GM21381 (cell line): ENCODE data around the gene GRM4.
"Not testable (repeated sequence)": the region's sequence is repeated elsewhere in the genome, so short reads cannot be mapped to it uniquely, and the experiment has no call there.

Experiments
- ATAC-seq: cut with Tn5 transposase; IDR thresholded peaks from one replicate; pipeline ENCODE4 v1.9.1; 2021; ENCODE audit warnings: mild to moderate bottlenecking, moderate library complexity; ENCODE audit not compliant: unreplicated experiment

The GRM4 gene

DNA sequence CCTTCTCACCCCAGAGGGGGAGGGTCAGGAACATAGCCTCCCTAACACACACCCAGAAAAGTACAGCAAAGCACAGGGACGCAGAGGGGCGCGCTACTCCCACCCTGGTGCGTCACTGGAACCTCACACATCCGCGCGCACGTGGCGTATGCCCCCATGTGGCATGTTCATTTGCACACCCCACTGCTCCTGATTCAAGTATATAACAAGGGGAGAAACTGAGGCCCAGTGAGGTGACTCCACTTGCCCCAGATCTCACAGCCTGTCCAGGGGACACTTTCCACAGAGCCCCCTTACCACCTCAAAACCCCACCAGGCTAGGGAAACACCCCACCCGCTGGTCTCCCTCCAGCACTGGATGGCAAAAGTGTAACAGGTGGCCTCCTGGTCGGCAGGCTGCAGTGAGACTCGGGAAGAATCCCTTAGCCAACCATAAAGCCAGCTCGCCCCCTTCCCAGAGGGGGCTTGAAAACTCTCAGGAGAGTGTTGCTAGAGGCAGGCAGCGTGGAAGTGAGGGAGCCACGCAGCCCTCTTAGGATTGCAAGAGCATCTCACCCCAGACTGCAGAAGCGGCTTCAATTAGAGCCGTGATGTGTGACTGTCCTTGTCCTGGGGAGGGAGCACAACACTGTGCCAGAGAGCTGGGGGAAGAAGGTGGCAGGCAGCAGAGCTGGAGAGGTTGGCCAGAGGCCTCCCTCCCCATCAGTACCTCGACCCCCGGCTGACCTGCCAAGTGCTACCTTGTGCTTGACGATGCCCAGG is at the start of gene GRM4:
Gene GRM4, minus strand, starts transcription at position 67 of the 762 bp plus-strand sequence. CDS start 12,591 bp downstream, outside the sequence.
- no peak for ATAC-seq

DNA sequence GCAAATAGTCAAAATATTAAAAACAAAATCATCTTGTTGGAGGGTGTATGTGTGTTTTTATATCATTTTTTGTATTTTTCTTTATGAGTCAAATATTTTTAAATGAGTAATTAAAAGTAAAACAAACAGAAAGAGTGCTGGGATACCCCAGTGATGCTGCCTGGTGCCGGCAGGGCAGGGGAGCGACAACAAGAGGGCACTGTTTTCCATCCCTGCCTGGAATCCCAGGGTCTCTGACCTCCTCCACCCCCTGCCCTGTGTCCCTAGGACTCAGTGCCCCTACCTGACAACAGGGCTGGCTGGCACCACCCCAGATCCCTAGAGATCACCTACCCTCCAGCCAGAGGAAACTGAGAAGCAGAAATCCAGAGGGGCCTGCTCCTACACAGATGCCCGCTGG is 48.9 kb upstream of the GRM4 start:
- no peak for ATAC-seq

DNA sequence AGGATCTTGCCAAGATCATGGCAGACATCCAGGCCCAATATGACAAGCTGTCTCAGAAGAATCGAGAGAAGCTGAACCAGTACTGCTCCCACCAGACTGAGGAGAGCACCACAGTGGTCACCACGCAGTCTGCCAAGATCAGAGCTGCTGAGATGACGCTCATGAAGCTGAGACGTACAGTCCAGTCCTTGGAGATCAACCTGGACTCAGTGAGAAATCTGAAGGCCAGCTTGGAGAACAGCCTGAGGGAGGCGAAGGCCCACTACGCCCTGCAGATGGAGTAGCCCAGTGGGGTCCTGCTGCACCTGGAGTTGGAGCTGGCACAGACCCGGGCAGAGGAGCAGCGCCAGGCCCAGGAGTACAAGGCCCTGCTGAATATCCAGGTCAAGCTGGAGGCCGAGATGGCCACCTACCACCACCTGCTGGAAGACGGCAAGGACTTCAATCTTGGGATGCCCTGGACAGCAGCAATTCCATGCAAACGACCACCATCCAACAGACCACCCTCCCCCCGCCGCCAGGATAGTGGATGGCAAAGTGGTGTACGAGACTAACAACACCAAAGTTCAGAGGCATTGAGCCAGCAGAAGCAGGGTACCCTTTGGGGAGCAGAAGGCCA is 44.7 kb upstream of the GRM4 start:
- ATAC-seq: no peak

DNA sequence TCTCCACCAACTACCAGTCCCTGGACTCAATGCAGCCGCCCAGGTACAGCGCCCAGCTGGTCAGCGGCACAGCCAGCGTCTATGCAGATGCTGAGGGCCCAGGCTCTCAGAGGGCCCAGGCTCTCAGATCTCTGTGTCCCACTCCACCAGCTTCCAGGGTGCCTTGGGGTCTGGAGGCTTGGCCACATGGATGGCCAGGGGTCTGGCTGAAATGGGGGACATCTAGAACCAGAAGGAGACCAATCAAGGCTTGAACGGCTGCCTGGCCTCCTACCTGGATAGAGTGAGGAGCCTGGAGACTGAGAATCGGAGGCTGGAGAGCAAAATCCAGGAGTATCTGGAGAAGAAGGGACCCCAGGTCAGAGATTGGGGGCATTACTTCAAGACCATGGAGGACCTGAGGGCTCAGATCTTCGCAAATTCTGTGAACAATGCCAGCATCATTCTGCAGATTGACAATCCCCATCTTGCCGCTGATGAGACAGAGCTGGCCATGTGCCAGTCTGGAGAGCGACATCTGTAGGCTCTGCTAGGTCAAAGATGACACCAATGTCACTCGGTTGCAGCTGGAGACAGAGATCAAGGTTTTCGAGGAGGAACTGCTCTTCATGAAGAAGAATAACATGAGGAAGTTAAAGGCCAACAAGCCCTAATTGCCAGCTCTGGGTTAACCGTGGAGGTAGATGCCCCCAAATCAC is 44.1 kb upstream of the GRM4 start:
- no peak for ATAC-seq

DNA sequence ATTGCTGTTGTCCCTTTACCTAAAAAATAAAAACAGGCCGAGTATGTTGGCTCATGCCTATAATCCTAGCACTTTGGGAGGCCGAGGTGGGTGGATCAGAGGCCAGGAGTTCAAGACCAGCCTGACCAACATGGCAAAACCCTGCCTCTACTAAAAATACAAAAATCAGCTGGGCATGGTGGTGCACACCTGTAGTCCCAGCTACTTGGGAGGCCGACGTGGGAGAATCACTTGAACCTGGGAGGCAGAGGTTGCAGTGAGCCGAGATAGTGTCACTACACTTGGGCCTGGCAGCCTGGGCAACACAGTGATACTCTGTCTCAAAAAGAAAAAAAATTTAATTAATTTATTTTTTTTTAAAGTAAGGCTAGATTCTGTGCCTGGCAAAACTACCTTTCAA is 38.8 kb upstream of the GRM4 start:
- not testable (repeated sequence) for ATAC-seq

DNA sequence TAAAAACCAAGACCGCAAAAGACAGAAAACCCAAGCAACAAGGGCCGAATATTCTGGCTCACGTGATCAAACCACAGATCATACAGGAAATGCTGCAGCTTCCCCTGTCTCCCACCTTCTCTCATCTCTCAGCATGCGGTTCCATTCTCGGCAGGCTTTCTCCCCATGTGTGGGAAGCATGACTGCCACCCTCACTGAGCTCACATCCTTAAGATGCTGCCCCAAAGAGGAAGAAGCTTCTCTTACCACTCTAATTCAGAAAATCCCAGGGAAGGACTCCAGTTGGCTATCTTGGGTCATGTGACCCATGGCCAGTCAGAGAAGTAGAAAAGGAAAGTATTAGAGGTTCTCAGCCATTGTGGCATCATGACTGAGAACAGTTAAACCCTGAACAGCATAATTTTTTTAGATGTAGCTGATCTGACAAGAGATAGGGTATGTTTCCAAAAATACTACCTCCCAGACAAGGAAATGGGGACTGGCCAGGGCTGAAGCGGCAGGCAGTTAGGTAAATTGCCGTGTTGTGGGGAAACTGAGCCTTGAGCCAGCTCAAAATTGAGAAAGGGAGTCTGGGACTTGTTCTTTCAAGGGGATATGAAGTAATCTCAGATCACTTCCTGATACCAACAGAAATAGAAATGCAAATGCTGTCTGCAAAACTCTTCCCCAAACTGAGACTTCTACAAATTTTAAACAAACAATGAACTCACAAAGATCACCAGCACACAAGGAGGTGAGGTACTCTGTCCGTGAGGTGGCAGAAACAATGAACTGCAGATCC is 37.1 kb upstream of the GRM4 start:
- ATAC-seq: no peak

DNA sequence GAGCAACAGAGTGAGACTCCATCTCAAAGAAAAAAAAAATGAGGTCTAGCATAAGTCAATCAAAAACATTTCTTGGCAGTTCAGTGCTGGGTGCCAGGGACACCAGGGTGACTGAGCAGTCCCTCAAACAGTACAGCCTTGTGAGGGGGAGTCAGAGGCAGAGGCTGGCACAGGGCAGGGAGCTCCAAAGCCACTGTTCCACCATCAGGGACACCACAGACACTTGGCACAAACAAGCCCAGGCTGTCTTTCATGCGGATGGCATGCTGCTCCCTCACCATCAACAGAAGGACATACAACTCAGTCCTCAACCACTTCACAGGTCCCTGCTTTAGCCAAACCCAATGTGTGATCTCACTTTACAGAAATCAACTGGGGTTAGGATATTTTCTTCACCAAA is 36.0 kb upstream of the GRM4 start:
- ATAC-seq: no peak

DNA sequence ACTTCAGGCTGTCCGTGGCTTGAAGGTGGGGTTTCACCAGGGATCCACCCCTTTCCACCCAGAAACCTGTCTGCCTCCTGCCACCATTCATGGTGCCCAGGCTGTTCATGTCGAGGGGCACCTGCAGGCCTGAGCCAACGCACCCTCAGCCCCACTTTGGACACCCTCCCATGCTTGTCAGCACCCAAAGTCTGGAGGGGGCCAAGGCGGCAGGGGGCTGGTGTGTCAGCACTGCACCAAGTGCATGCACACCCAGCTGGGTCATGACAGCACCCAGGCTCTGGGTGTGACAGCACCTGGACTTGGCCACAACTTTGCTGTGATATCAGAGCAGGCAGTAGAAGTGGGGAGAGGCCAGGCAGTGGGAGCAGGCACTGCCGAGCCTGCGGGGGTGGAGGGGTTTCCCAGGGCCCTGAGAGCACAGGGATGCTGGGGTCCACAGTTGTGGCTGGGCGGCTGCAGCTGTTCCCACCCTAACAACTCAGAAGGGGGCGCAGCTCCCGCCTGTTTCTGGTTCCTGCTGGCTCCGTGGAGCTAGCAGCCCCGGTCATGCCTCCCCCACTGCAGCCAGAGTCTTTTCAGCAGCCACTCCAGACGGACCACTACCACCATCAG is 33.3 kb upstream of the GRM4 start:
- ATAC-seq: no peak

DNA sequence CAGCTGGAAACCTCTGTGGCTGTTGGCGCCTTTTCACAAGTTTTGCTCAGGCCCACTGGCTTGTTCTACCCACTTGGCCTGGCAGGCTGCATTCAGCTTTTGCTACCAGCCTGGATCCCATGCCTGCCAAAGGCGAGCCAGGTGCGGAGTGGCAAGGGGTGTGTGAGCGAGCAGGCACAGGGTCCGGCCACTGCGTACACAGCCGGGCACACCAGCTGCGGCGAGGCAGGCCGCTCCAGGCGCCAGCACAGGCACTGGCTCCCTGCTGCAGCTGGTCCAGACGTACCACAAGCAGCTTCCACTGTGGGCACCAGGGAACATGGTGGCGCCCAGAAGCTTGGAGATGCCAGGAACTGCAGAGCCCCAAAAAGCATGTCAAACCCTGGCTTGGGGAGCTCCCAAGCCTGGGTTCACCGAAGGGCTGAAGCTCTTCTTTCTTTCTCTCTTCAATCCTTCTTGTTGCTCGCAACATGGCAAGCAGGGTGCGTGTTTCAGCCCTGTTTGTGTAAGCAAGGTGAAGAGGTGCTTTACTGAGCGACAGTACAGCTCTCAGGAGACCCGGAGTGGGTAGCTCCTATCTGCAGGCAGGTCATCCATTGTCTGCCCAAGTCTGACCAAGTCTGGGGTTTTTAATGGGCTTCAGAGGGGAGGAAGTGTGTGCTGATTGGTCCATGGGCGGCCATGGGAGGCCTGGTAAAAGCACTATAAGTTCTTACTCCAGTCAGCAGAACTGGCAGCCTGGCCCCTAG is 32.6 kb upstream of the GRM4 start:
- no peak for ATAC-seq

DNA sequence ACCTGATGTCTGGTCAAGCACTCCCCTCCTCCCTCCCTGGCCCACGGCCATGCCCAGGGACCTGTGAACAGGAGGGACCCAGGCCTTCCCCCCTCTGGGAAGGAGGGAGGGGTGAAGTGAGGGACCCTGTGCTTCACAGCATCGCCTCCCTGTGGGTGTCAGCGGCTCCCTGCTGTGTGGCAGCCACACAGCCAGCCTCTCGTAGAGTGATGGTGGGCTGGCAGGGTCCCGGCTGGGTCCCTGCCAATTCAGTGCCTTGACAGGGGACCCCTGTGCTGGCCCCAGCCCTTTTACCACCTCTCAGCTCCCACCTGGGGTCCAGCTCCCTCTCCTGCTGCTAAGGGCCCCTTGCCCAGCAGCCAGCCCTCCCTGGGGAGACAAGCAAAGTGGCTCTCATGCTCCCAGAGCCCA is 31.3 kb upstream of the GRM4 start:
- no peak for ATAC-seq

DNA sequence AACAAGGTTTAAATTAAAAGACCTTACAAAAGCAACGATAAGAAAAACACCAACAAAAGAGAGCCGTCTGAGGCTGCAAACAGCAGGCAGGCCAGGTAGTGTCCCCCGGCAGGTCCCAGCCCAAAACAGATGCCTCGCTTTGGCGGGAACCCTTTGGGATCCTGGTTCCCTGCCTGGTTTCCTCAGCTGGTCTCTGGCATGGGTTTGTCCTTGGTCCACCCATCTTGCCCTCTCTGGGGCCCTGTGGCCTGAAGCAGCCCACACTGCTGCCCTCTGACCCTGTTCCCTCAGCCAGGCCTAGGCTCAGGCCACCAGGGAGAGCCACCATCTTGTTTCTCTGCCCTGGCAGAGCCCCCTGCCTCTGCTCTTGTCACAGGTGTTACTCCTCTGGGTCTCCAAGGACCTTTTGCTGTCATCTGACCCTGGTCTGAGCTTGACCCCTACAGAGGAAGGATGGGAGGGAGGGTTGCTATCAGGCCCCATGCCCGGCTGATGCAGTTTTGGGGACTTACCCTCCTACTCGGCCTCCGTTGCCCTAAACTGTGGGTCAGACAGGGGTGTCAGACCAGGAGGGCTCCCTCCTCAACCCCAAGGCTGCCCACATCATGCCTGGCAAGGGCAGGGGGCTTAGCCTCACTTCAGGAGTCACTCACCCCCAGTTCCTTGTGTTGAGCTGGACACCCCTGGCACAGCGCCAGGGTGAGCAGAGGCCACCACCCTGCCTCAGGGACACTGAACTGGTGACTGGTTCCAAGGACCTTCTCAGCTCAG is 30.6 kb upstream of the GRM4 start:
- ATAC-seq: no peak

DNA sequence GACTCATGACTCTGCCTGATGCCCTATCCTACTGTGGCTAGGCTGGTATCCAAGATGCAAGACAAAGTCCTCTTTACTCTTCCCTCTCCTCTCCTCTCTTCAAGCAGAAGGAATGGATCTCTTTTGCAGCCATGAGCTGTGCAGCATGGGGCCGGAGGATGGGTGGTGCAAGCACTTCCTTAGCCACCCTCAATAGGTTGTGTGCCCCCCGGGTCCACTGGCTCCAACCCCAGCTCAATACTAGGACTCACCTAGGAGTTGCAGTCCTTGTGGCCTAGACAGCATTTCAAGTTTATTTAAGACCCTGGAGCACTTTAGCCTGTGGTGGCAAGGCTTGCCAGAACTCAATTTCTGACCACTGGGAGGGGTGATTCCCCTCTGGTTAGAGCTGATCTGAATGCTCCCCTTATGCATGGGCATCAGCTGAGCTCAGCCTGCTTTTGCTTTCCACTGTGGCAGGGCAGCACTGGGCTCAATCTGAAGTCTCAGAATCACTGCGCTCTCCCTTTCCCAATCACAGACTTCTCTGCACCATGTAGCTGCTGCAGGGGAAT is 29.0 kb upstream of the GRM4 start:
- ATAC-seq: no peak

DNA sequence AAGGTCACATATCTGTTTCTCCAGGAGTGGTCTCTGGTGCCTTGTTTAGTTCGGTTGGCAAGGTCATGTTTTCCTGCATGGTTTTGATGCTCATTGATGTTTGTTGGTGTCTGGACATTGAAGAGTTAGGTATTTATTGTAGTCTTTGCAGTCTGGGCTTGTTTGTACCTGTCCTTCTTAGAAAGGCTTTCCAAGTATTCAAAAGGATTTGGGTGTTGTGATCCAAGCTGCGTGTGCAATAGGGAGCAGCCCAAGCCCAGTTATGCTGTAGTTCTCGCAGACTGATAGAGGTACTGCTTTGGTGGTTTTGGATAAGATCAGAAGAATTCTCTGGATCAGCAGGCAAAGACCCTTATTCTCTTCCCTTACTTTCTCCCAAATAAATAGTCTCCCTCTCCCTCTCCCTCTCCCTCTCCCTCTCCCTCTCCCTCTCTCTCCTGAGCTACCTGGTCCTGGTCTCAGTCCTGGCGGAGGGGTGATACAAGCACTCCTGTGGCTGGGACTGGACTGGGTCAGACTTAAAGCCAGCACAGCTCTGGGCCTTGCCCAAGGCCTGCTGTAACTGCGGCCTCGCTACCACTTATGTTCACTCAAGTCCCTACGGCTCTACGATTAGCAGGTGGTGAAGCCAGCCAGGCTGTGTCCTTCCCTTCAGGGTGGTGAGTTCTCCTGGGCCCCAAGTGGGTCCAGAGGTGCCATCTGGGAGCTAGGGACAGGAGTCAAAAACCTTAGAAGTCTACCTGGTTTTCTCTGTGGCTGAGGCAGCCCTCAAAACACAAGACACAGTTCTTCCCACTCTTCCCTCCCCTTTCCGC is 27.3 kb upstream of the GRM4 start:
- ATAC-seq: no peak

DNA sequence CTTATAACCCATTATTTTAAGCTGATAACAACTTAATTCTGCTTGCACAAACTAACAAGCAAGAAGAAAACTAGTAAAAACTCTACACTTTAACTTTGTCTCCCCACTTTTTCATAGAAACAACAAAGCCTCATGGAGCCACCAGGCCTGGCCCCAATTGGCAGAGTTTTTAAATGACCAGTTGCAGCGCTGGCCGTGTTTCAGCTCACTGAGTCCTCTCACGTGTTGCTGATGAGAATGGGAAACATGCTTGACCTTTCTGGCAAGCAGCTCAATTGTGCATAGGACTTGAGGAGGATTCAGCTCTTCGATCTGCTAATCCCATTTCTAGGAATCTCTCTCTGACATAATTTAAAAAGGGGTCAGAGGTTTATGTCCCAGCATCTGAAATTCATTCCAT is 24.5 kb upstream of the GRM4 start:
- ATAC-seq: no peak

DNA sequence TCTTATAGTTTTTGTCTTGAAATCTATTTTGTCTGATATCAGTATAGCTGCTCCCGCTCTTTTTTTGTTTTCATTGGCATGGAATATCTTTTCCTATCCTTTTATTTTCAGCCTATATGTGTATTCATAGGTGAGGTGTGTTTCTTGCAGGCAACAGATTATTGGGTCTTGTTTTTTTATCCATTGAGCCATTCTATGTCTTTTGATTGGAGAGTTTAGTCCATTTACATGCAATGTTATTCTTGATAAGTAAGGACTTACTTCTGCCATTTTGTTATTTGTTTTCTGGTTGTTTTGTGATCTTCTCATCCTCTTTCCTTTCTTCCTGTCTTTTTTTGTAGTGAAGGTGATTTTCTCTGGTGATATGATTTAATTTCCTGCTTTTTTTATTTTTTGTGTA is 24.0 kb upstream of the GRM4 start:
- no peak for ATAC-seq

DNA sequence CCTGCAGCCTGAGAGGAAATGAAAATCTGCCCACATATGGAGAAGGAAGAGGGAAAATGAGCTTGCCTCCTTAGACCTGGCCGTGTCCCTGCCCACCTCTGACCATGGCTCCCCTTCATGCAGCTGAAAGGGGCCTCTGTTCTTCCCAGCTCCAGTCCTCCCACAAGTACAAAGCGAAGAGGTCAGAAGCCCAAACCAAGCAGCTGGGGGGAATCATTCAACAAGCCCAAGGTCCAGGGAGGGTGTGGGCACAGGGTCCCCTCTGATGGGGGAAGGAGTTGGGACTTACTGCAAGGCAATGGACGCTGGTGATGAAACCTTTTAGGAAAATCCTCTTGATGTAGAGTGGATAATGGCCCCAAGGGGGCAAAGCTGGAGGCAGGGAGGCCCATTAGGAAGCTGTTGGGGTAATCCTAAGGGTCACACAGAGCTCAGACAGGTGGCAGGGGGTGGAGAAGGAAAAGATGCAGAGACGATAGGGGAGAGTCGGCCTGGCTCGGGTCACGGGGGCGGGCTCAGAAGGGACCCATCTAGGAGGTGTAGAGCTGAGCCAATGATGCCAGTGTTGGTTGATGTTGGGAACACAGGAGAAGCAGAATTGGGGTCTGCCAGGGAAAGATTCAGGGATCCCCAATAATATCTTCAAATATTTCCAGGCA is 16.1 kb upstream of the GRM4 start:
- ATAC-seq: no peak

DNA sequence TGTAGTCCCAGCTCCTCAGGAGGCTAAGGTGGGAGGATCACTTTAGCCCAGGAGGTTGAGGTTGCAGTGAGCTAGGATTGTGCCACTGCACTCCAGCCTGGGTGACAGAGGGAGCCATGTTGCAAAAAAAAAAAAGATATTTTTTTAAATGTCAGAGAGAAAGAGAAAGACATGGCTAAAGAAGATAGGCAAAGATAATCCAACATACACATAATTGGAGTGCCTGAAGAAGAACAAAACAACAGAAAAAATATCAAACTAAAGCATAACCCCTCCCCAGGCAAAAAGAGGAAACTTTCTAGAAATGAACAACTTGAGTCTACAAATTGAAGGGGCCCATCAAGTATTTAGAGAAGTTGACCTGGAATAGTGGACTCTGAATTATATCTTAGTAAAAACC is 14.0 kb upstream of the GRM4 start:
- no peak for ATAC-seq

DNA sequence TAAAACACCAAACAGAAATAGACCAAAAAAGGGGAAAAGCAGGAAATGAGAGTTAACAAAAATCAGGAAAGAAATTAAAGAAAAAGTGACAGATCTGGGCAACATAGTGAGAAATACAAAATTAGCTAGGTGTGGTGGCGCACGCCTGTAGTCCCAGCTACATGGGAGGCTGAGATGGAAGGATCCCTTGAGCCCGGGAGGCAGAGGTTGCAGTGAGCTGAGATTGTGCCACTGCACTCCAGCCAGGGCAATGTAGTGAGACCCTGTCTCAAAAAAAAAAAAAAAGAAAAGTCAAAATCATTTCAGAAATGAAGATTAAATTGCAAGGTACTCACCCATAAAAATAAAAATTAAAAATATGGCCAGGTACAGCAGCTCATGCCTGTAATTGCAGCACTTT is 13.0 kb upstream of the GRM4 start:
- ATAC-seq: no peak
